HL-60 (cell line): Measurements from ENCODE around the gene GTPBP4.

Experiments
- DNase-seq, 2 experiments: peaks; one replicate each; pipeline ENCODE4 v3.0.0-alpha.2; 2010 to 2020; ENCODE audit warnings: low read depth in 1 of 2, low spot score in 1 of 2
- H3K27ac ChIP-seq: fragments of 250-450 bp; sonication (Bioruptor Pico); replicated peaks from 2 replicates; pipeline ENCODE4 v1.5.1; 2020; ENCODE audit warnings: mild to moderate bottlenecking, moderate library complexity
- H3K27me3 ChIP-seq: fragments of 250-450 bp; sonication (Bioruptor Pico); 2 replicates; pipeline ENCODE4 v1.5.1; 2021; ENCODE audit warnings: mild to moderate bottlenecking, moderate library complexity; ENCODE audit not compliant: insufficient read depth, poor library complexity, severe bottlenecking
- H3K4me3 ChIP-seq: replicated peaks from 2 replicates; pipeline ENCODE4 v1.5.1; 2011; ENCODE audit warnings: mild to moderate bottlenecking, control low read depth, low read length; ENCODE audit not compliant: insufficient read depth
- CTCF ChIP-seq: IDR thresholded peaks from one replicate; pipeline ENCODE4 v1.5.1; 2011; ENCODE audit warnings: low read length, control low read depth, inconsistent platforms; ENCODE audit not compliant: insufficient read depth
- GABPA ChIP-seq: IDR thresholded peaks from 2 replicates; pipeline ENCODE4 v1.6.1; 2012; ENCODE audit warnings: low read depth
- POLR2AphosphoS5 ChIP-seq: IDR thresholded peaks from 2 replicates; pipeline ENCODE4 v1.6.1; 2012; ENCODE audit warnings: low read depth
- REST ChIP-seq: IDR thresholded peaks from 2 replicates; pipeline ENCODE4 v1.6.1; 2012; ENCODE audit warnings: low read depth; ENCODE audit not compliant: insufficient replicate concordance
- SPI1 ChIP-seq: IDR thresholded peaks from 2 replicates; pipeline ENCODE4 v1.6.1; 2012; ENCODE audit warnings: low read depth, mild to moderate bottlenecking, borderline replicate concordance

The GTPBP4 gene

GRCh38 chr10:949446-949845, 38.8 kb upstream of the GTPBP4 start:
- TF ChIP-seq GABPA: no peak
- TF ChIP-seq POLR2AphosphoS5: no peak
- no peak for TF ChIP-seq CTCF
- no peak for TF ChIP-seq REST
- no peak for TF ChIP-seq SPI1
- H3K4me3 ChIP-seq: no peak overlapping the region
- DNase-seq: no peak
- H3K27me3 ChIP-seq: no peaks in the 10 kb centered on the region
- H3K27ac ChIP-seq: no peak overlapping the region

- DNase-seq: no peak
- Histone ChIP-seq H3K27ac (no peak overlapping the region), H3K27me3 (no peaks in the 10 kb centered on the region), H3K4me3 (no peak overlapping the region)
- TF ChIP-seq REST: no peak
- no peak for TF ChIP-seq SPI1
- TF ChIP-seq CTCF: no peak
- TF ChIP-seq GABPA: no peak
- TF ChIP-seq POLR2AphosphoS5: no peak
Measured at GRCh38 chr10:953836-954235, 34.4 kb upstream of the GTPBP4 start.

- DNase-seq: no peak
- no peak for TF ChIP-seq POLR2AphosphoS5
- no peak for TF ChIP-seq SPI1
- TF ChIP-seq REST: no peak
- TF ChIP-seq GABPA: no peak
- no peak for TF ChIP-seq CTCF
- Histone ChIP-seq H3K27me3 (no peaks in the 10 kb centered on the region), H3K4me3 (no peak overlapping the region), H3K27ac (no peak overlapping the region)
Measured at GRCh38 chr10:954396-954795, 33.8 kb upstream of the GTPBP4 start.
